Activated CD4-positive, alpha-beta memory T cell treated with anti-CD3 and anti-CD28 coated beads for 36 hours (primary cell): ENCODE data around the gene VGLL3. TPM values are rescaled to one million over a fixed set of nuclear protein-coding genes. Genes with fewer than 3 reads are reported as not detected.

Source experiments
- CTCF ChIA-PET: fragments of 350-600 bp; sonication (Branson Sonifier 250); formaldehyde crosslinking; loops from one replicate; lab custom pipeline; 2021; ENCODE audit warnings: antibody characterized with exemption, inconsistent platforms; lab: Charles Lee
- POLR2A ChIA-PET: fragments of 350-600 bp; sonication (Branson Sonifier 250); formaldehyde crosslinking; loops from one replicate; lab custom pipeline; 2021; ENCODE audit warnings: antibody characterized with exemption; lab: Charles Lee
- DNase-seq: peaks from one replicate; pipeline ENCODE4 v3.0.0-alpha.2; 2020
- H3K27ac Mint-ChIP-seq: one replicate; pipeline ENCODE4 v1.8.0; 2021; ENCODE audit warnings: mixed read lengths
- H3K27me3 Mint-ChIP-seq: one replicate; pipeline ENCODE4 v1.8.0; 2021; ENCODE audit warnings: mixed read lengths
- H3K36me3 Mint-ChIP-seq: one replicate; pipeline ENCODE4 v1.8.0; 2021; ENCODE audit warnings: mixed read lengths
- H3K4me1 Mint-ChIP-seq: one replicate; pipeline ENCODE4 v1.8.0; 2021; ENCODE audit warnings: low read depth, mixed read lengths
- H3K4me3 Mint-ChIP-seq: one replicate; pipeline ENCODE4 v1.8.0; 2021; ENCODE audit warnings: mild to moderate bottlenecking, mixed read lengths
- H3K9me3 Mint-ChIP-seq: one replicate; pipeline ENCODE4 v1.8.0; 2021; ENCODE audit warnings: mixed read lengths
- intact Hi-C: fragments of 100-400 bp; cut with micrococcal nuclease; formaldehyde crosslinking; loops from one replicate; pipeline ENCODE4 v1.15.1; 2023
- total RNA-seq, 2 experiments: library from RNA; stranded (reverse); gene quantifications; one replicate each; pipeline ENCODE4 v1.2.3, GENCODE V29; 2021

The VGLL3 gene
- total RNA-seq, 2 experiments from 2014 or later = not detected

DNA sequence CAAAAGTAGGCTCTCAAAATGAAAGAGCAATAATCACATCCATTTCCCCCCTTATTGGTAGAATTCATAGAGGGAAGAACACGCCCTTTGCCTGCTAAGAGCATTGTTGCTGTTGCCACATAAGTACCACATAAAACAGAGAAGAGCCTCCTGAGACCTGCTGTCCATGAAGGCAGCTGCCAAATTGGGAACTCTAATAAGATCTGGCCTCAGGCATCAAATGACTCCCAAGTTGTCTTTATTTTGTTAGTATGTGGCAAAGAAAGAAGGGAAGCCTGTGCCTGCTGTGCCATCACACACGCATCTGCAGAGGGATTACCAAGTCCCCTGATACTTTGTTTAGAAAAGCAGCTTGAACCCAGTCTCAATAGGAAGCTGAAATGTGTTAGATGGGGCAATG is 23.9 kb downstream of the VGLL3 start:
- Mint-ChIP-seq H3K27ac (no peak overlapping the region), H3K4me1 (no peaks in the 10 kb centered on the region), H3K9me3 (no peaks in the 10 kb centered on the region), H3K36me3 (no peaks in the 10 kb centered on the region), H3K27me3 (no peaks in the 10 kb centered on the region), H3K4me3 (no peak overlapping the region)
- intact Hi-C loops = no loop called here
- no peak for DNase-seq
- ChIA-PET POLR2A (no interaction called here), CTCF (interaction anchor here (1.5 kb wide), 1 partner anchor 9 kb away, joined by 3 read pairs; no protein-coding TSS in a partner anchor)

DNA sequence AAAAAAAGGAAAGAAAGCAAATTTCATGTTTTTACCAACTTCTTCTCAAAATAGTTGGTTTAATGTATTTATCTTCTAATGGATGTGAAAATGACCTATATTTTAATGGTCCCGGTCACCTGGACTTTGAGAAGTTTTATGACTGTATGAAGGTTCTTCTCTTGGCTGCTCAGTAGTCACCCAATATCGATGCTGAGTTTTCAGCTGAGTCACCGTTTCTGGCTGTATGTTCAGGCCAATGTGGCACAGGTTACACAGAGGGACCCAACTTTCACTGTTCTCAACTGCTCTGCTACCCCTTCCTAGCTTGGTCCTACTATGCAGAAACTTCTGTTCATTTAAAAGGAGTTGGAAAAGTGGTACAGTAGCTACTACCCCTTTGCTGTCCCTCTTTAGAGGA is 25.8 kb downstream of the VGLL3 start:
- H3K27me3 Mint-ChIP-seq = no peaks in the 10 kb centered on the region
- CTCF ChIA-PET = no interaction called here
- intact Hi-C loops = no loop called here
- no peak overlapping the region for H3K4me3 Mint-ChIP-seq
- no peaks in the 10 kb centered on the region for H3K9me3 Mint-ChIP-seq
- H3K4me1 Mint-ChIP-seq = no peaks in the 10 kb centered on the region
- H3K36me3 Mint-ChIP-seq = no peaks in the 10 kb centered on the region
- POLR2A ChIA-PET = no interaction called here
- H3K27ac Mint-ChIP-seq = no peak overlapping the region
- DNase-seq = no peak

DNA sequence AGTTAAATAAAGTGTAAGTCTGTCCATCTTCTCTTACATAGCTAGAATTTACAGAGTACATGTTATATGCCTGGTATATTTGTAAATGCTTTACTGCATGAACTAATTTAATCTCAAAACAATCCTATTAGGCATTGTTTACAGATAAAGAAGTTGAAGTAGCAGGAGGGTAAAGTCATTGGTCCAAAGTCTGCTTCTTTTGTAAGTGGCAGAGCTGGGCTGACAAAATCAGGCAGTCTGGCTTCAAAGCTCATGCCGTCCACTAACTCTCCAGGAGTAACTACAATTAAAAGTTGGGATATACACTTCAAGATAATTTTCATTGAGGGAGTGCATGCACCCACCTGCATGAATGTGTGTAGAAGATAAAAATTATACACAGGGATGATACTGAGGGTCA is 27.3 kb downstream of the VGLL3 start:
- Mint-ChIP-seq H3K4me1 (no peaks in the 10 kb centered on the region), H3K9me3 (no peaks in the 10 kb centered on the region), H3K36me3 (no peaks in the 10 kb centered on the region), H3K27me3 (no peaks in the 10 kb centered on the region), H3K27ac (no peak overlapping the region), H3K4me3 (no peak overlapping the region)
- CTCF ChIA-PET = no interaction called here
- POLR2A ChIA-PET = no interaction called here
- no peak for DNase-seq
- intact Hi-C loops = no loop called here

DNA sequence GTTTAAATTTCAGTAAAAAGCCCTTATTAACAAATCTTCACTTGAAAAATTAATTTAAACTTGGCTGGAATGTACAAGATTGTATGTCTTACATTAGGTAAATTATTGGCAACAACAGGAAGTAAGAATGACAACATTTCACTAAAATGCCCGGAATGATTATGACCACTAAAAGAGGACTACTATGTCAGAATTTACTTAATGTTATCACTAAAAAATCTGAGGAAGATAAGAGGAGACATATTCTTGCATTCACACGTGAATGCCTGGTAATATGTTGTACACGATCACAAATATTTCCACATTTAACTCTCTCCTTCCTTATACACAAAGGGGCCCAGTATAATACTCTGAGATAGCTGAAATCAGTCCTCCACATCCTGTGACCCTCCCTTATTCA is 29.7 kb downstream of the VGLL3 start:
- no peaks in the 10 kb centered on the region for H3K9me3 Mint-ChIP-seq
- intact Hi-C loops = no loop called here
- ChIA-PET CTCF (no interaction called here), POLR2A (no interaction called here)
- DNase-seq = no peak
- no peak overlapping the region for H3K27ac Mint-ChIP-seq
- no peaks in the 10 kb centered on the region for H3K36me3 Mint-ChIP-seq
- H3K4me3 Mint-ChIP-seq = no peak overlapping the region
- no peaks in the 10 kb centered on the region for H3K27me3 Mint-ChIP-seq
- H3K4me1 Mint-ChIP-seq = no peaks in the 10 kb centered on the region

DNA sequence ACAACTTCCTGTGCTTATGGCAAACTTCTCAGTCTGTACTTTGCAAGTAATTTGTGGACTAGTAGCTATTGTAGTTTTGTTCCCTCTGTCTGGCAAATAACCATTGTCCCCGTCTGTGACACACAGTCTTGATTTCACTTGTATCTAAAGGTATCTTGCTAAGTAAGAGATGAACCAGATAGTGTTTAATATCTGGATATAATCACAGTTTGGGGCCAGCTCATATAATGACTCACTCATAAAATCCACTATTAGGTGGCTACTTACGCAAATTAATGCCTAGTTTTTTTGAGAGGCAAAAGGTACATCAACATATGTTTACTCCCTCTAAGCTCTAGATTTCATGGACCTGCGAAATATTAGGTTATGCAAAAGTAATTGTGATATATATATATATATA is 30.4 kb downstream of the VGLL3 start:
- Mint-ChIP-seq H3K27me3 (no peaks in the 10 kb centered on the region), H3K27ac (no peak overlapping the region), H3K9me3 (no peaks in the 10 kb centered on the region), H3K4me3 (no peak overlapping the region), H3K36me3 (no peaks in the 10 kb centered on the region), H3K4me1 (no peaks in the 10 kb centered on the region)
- POLR2A ChIA-PET = no interaction called here
- DNase-seq = no peak
- intact Hi-C loops = no loop called here
- CTCF ChIA-PET = no interaction called here

DNA sequence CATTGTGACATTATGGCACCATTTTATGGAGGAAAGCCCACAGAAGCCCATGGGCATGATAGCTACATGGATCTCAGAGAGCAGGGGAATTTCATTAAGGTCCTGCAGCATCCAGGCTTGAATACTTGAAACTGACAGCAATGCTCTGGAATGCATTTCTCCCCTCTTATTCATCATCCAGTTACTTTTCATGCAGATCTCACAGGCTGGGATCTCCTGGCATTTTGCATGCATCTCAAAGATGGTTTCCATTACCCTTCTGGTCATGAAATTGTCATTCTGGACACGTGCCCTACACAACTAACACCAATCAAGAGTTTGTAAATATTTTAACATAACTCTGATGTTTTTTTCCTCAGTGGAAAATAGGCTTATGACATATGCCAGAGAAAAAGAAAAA is 32.4 kb downstream of the VGLL3 start:
- no peak overlapping the region for H3K4me3 Mint-ChIP-seq
- H3K4me1 Mint-ChIP-seq = no peaks in the 10 kb centered on the region
- ChIA-PET CTCF (interaction anchor here (1.0 kb wide), 1 partner anchor 9 kb away, joined by 3 read pairs; no protein-coding TSS in a partner anchor), POLR2A (no interaction called here)
- H3K27ac Mint-ChIP-seq = no peak overlapping the region
- intact Hi-C loops = no loop called here
- no peaks in the 10 kb centered on the region for H3K9me3 Mint-ChIP-seq
- no peaks in the 10 kb centered on the region for H3K36me3 Mint-ChIP-seq
- no peaks in the 10 kb centered on the region for H3K27me3 Mint-ChIP-seq
- DNase-seq = no peak

DNA sequence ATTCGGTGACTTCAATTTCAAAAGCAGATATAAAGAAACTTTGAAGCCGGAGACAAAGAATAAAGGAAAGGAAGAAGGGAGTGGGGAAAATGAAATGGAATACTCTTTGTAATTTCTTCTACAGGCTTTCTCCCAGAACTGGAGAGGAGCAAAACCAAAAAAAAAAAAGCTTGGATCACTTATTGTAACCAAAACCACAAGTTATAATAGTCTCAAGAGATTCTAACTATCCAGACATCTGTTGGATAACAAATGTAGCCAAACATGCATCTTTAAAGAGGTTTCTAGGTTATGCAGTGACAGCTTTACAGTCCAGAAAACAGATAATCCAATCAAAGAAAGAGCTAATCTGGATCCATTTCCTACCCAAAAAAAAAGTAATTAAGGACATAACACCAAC is 36.2 kb downstream of the VGLL3 start:
- no peaks in the 10 kb centered on the region for H3K4me1 Mint-ChIP-seq
- no peak for DNase-seq
- ChIA-PET CTCF (no interaction called here), POLR2A (no interaction called here)
- no peak overlapping the region for H3K4me3 Mint-ChIP-seq
- H3K27me3 Mint-ChIP-seq = no peaks in the 10 kb centered on the region
- intact Hi-C loops = no loop called here
- no peaks in the 10 kb centered on the region for H3K9me3 Mint-ChIP-seq
- H3K27ac Mint-ChIP-seq = no peak overlapping the region
- no peaks in the 10 kb centered on the region for H3K36me3 Mint-ChIP-seq

DNA sequence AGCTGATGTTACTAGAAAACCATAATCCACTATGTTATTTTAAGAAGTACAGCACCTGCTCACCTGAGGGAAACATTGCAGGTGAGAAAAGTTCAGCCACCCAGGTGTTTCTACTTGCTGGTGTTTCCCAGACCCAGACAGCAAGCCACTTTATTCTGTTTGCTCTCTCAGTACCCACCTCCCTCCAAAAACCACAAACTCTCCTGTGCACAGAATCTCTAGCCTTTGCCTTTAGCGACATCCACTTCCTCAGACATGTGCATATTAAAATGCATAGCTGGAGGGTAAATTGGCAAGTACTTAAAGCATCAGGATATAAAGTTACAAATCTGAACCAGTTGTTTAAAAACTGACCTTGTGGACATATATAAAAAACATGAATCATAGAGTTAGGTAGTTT is 36.7 kb downstream of the VGLL3 start:
- Mint-ChIP-seq H3K36me3 (no peaks in the 10 kb centered on the region), H3K27me3 (no peaks in the 10 kb centered on the region), H3K9me3 (no peaks in the 10 kb centered on the region), H3K4me3 (no peak overlapping the region), H3K27ac (no peak overlapping the region), H3K4me1 (no peaks in the 10 kb centered on the region)
- ChIA-PET CTCF (no interaction called here), POLR2A (no interaction called here)
- no peak for DNase-seq
- intact Hi-C loops = no loop called here

DNA sequence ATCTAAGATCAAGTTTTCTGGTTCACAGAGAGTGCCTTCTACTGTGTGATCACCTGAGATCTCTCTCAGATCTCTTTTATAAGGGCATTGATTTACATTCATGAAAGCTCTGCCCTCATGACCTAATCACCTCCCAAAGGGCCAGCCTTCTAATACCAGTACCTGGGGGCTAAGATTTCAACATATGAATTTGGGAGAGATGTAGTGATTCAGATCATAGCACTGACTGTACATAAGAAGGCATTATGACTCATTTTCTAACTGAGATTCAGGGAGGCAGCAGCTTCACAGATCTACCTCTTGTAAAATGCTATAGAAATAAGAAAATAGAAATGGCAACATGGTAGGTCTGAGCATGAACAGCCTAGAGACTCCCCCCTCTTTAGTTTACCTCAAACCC is 39.6 kb downstream of the VGLL3 start:
- H3K4me1 Mint-ChIP-seq = no peaks in the 10 kb centered on the region
- H3K27me3 Mint-ChIP-seq = no peaks in the 10 kb centered on the region
- POLR2A ChIA-PET = no interaction called here
- intact Hi-C loops = no loop called here
- H3K4me3 Mint-ChIP-seq = no peak overlapping the region
- no peaks in the 10 kb centered on the region for H3K36me3 Mint-ChIP-seq
- no peaks in the 10 kb centered on the region for H3K9me3 Mint-ChIP-seq
- CTCF ChIA-PET = no interaction called here
- no peak overlapping the region for H3K27ac Mint-ChIP-seq
- DNase-seq = no peak

DNA sequence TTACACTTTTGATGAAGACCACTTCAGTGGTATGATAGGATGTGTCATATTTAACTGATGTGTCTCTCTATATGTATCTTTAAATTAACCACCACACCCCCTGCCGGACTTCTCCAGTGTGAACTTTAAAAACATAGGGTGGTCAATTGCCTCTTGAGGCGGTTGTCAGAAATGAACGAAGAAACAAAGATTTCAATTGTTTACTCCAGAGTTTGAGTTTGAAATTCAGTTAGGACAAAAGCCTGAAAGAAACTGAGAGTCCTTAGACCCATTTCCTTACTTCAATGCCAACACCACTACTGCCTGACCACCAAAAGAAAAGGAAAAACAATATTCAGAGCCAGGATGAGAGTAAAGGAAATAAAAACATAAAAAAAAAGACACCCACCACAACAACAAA is 40.2 kb downstream of the VGLL3 start:
- intact Hi-C loops = no loop called here
- H3K27me3 Mint-ChIP-seq = no peaks in the 10 kb centered on the region
- no peak overlapping the region for H3K27ac Mint-ChIP-seq
- H3K4me3 Mint-ChIP-seq = no peak overlapping the region
- POLR2A ChIA-PET = no interaction called here
- no peaks in the 10 kb centered on the region for H3K4me1 Mint-ChIP-seq
- DNase-seq = no peak
- CTCF ChIA-PET = no interaction called here
- H3K9me3 Mint-ChIP-seq = no peaks in the 10 kb centered on the region
- H3K36me3 Mint-ChIP-seq = no peaks in the 10 kb centered on the region

DNA sequence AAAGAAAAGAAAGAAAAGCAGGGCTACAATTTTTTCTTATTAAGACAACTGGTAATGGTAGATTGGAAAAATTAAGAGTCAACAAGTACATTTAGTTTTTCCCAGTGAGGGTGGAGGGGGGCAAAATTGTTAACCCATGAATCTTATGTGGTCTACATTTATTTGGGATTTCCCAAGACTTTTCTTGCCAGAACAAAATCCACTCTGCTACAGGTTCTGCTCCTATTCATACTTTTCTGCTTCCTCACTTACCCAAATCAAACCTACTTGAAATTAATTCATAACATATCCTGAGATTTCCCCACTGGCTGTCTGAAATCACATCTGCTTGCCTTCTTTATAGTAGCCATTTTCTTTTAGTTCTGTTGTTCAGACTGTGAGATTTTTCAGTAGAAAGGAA is 41.1 kb downstream of the VGLL3 start:
- intact Hi-C loops = no loop called here
- CTCF ChIA-PET = no interaction called here
- Mint-ChIP-seq H3K4me1 (no peaks in the 10 kb centered on the region), H3K4me3 (no peak overlapping the region), H3K36me3 (no peaks in the 10 kb centered on the region), H3K9me3 (no peaks in the 10 kb centered on the region), H3K27ac (no peak overlapping the region), H3K27me3 (no peaks in the 10 kb centered on the region)
- POLR2A ChIA-PET = no interaction called here
- DNase-seq = no peak

DNA sequence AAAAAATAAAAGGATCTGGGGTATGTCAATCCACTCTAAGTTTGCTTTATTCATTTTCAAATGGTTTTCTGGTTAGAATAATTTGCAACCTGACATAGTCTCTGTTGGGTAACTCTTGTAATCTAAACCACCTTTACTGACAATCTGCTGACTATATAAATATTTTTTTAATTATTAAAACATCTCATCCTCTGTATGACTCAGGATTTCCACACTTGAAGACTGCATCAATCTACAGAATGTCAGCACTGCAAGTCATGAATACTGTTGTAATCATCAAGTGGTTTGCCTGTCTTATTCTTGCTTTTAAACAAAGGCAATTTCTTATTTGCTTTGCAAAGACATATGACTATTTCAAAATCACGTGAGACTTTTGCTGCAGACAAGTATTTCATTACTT is 42.1 kb downstream of the VGLL3 start:
- DNase-seq = no peak
- no peaks in the 10 kb centered on the region for H3K36me3 Mint-ChIP-seq
- H3K27me3 Mint-ChIP-seq = no peaks in the 10 kb centered on the region
- intact Hi-C loops = no loop called here
- H3K4me3 Mint-ChIP-seq = no peak overlapping the region
- no peaks in the 10 kb centered on the region for H3K4me1 Mint-ChIP-seq
- CTCF ChIA-PET = no interaction called here
- POLR2A ChIA-PET = no interaction called here
- no peaks in the 10 kb centered on the region for H3K9me3 Mint-ChIP-seq
- H3K27ac Mint-ChIP-seq = no peak overlapping the region

DNA sequence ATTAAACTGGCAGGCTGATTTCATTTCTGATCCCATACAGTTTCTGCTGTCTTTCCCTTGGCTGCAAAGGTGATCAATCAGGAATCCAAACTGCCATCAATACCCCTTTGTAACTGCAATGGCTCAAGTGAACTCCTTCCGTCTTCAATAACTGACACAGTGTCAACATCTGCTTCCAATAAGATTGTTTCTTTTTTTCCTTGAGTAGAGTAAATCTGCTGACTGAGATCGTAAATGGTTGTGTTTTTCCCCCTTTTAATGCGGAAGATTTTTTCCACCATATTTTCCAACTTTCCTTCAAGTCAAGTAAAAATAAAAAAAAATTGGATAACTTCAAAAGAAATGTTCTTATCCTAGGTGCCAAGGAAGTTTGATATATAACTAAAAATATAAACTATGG is 48.7 kb downstream of the VGLL3 start:
- intact Hi-C loops = no loop called here
- Mint-ChIP-seq H3K27ac (no peak overlapping the region), H3K36me3 (no peaks in the 10 kb centered on the region), H3K9me3 (no peaks in the 10 kb centered on the region), H3K4me3 (no peak overlapping the region), H3K27me3 (no peaks in the 10 kb centered on the region), H3K4me1 (no peaks in the 10 kb centered on the region)
- POLR2A ChIA-PET = no interaction called here
- DNase-seq = no peak
- CTCF ChIA-PET = no interaction called here
